ENCODE results near the gene MKLN1.
"Not testable (repeated sequence)": the region's sequence is repeated elsewhere in the genome, so short reads cannot be mapped to it uniquely, and the experiment has no call there.

The MKLN1 gene

GRCh38 chr7:131327626-131328376, at the start of gene MKLN1:
Gene MKLN1 (plus strand): TSS chr7:131327876. CDS start chr7:131327900, 24 bp downstream.
- DNase-seq (ENCODE audit: low read depth): peak; percentile 23

- no peak for DNase-seq (ENCODE audit: low read depth)
Measured at GRCh38 chr7:131279044-131279443, 48.6 kb upstream of the MKLN1 start.

GRCh38 chr7:131281266-131282048, 46.2 kb upstream of the MKLN1 start:
- no peak for DNase-seq (ENCODE audit: low read depth)

- no peak for DNase-seq (ENCODE audit: low read depth)
Measured at GRCh38 chr7:131284702-131285419, 42.8 kb upstream of the MKLN1 start.

GRCh38 chr7:131285556-131285955, 42.1 kb upstream of the MKLN1 start:
- no peak for DNase-seq (ENCODE audit: low read depth)

- DNase-seq (ENCODE audit: low read depth): no peak
Measured at GRCh38 chr7:131288450-131288849, 39.2 kb upstream of the MKLN1 start.

GRCh38 chr7:131289051-131289450, 38.6 kb upstream of the MKLN1 start:
- DNase-seq (ENCODE audit: low read depth): no peak

- no peak for DNase-seq (ENCODE audit: low read depth)
Measured at GRCh38 chr7:131292141-131292905, 35.4 kb upstream of the MKLN1 start.

- no peak for DNase-seq (ENCODE audit: low read depth)
Measured at GRCh38 chr7:131293018-131293417, 34.7 kb upstream of the MKLN1 start.

GRCh38 chr7:131294553-131294952, 33.1 kb upstream of the MKLN1 start:
- no peak for DNase-seq (ENCODE audit: low read depth)

GRCh38 chr7:131298608-131298992, 29.1 kb upstream of the MKLN1 start:
- no peak for DNase-seq (ENCODE audit: low read depth)

GRCh38 chr7:131299074-131299473, 28.6 kb upstream of the MKLN1 start:
- no peak for DNase-seq (ENCODE audit: low read depth)

- no peak for DNase-seq (ENCODE audit: low read depth)
Measured at GRCh38 chr7:131300078-131300477, 27.6 kb upstream of the MKLN1 start.

- DNase-seq (ENCODE audit: low read depth): no peak
Measured at GRCh38 chr7:131300572-131301466, 26.9 kb upstream of the MKLN1 start.

GRCh38 chr7:131302446-131302845, 25.2 kb upstream of the MKLN1 start:
- no peak for DNase-seq (ENCODE audit: low read depth)

GRCh38 chr7:131302876-131303707, 24.6 kb upstream of the MKLN1 start:
- DNase-seq (ENCODE audit: low read depth): no peak

GRCh38 chr7:131305152-131305551, 22.5 kb upstream of the MKLN1 start:
- DNase-seq (ENCODE audit: low read depth): no peak

GRCh38 chr7:131306041-131306440, 21.6 kb upstream of the MKLN1 start:
- DNase-seq (ENCODE audit: low read depth): not testable (repeated sequence)

- no peak for DNase-seq (ENCODE audit: low read depth)
Measured at GRCh38 chr7:131306777-131307176, 20.9 kb upstream of the MKLN1 start.

- DNase-seq (ENCODE audit: low read depth): no peak
Measured at GRCh38 chr7:131307627-131308026, 20.0 kb upstream of the MKLN1 start.
